Measurements from ENCODE around the gene COG1. TPM values are rescaled to one million over a fixed set of nuclear protein-coding genes. Genes with fewer than 3 reads are reported as not detected.

COG1 gene
- total RNA-seq, 1 donor from 2014 or later, result 27.8 TPM

- peaks cover 3% of the 10 kb centered on the region for H3K27me3 Mint-ChIP-seq (ENCODE audit: unreplicated experiment)
- no peaks in the 10 kb centered on the region for H3K9me3 Mint-ChIP-seq (ENCODE audit: unreplicated experiment)
- TF ChIP-seq, protein P1, sequence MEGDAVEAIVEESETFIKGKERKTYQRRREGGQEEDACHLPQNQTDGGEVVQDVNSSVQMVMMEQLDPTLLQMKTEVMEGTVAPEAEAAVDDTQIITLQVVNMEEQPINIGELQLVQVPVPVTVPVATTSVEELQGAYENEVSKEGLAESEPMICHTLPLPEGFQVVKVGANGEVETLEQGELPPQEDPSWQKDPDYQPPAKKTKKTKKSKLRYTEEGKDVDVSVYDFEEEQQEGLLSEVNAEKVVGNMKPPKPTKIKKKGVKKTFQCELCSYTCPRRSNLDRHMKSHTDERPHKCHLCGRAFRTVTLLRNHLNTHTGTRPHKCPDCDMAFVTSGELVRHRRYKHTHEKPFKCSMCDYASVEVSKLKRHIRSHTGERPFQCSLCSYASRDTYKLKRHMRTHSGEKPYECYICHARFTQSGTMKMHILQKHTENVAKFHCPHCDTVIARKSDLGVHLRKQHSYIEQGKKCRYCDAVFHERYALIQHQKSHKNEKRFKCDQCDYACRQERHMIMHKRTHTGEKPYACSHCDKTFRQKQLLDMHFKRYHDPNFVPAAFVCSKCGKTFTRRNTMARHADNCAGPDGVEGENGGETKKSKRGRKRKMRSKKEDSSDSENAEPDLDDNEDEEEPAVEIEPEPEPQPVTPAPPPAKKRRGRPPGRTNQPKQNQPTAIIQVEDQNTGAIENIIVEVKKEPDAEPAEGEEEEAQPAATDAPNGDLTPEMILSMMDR (IDR thresholded peaks at IDR 0.05; ENCODE audit: unreplicated experiment), result no peak
- H3K4me1 Mint-ChIP-seq (ENCODE audit: unreplicated experiment), result peaks cover 7% of the 10 kb centered on the region
- no peak for DNase-seq (ENCODE audit: low spot score)
- no peak overlapping the region for H3K27ac Mint-ChIP-seq (ENCODE audit: unreplicated experiment)
- H3K36me3 Mint-ChIP-seq (ENCODE audit: low read depth, unreplicated experiment), result peaks cover 40% of the 10 kb centered on the region
- peak overlapping the region; percentile 42 for H3K4me3 Mint-ChIP-seq (ENCODE audit: unreplicated experiment)
These were observed 7.0 kb downstream of the COG1 start for GRCh38 chr17:73199751-73200317.

GRCh38 chr17:73200476-73200875, 7.6 kb downstream of the COG1 start:
- peaks cover 40% of the 10 kb centered on the region for H3K36me3 Mint-ChIP-seq (ENCODE audit: low read depth, unreplicated experiment)
- DNase-seq (ENCODE audit: low spot score), result no peak
- H3K27ac Mint-ChIP-seq (ENCODE audit: unreplicated experiment), result no peak overlapping the region
- no peaks in the 10 kb centered on the region for H3K9me3 Mint-ChIP-seq (ENCODE audit: unreplicated experiment)
- peaks cover 3% of the 10 kb centered on the region for H3K27me3 Mint-ChIP-seq (ENCODE audit: unreplicated experiment)
- TF ChIP-seq, protein P1 (IDR thresholded peaks at IDR 0.05; ENCODE audit: unreplicated experiment), result no peak
- peaks cover 7% of the 10 kb centered on the region for H3K4me1 Mint-ChIP-seq (ENCODE audit: unreplicated experiment)
- H3K4me3 Mint-ChIP-seq (ENCODE audit: unreplicated experiment), result no peak overlapping the region

DNA sequence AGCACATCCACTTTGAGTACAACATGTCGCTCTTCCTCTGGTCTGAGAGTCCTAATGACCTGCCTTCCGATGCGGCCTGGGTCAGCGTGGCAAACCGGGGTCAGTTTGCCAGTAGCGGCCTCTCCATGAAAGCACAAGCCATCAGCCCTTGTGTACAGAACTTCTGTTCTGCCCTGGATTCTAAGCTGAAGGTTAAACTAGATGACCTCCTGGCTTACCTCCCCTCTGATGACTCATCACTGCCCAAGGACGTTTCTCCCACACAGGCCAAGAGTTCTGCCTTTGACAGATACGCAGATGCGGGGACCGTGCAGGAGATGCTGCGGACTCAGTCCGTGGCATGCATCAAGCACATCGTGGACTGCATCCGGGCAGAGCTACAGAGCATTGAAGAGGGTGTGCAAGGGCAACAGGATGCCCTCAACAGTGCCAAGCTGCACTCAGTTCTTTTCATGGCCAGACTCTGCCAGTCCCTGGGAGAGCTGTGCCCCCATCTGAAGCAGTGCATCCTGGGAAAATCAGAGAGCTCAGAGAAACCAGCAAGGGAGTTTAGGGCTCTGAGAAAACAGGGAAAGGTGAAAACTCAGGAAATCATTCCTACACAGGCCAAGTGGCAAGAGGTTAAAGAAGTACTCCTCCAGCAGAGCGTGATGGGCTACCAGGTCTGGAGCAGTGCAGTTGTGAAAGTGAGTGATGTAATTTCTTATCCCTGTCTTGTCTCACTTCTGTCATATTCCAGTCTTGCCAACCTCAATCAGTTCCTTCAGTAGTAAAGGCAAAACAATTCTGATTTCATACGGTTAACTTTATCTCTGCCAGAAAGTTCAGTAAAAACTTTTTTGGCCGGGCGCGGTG, 8.6 kb downstream of the COG1 start:
- Mint-ChIP-seq H3K36me3 (ENCODE audit: low read depth, unreplicated experiment) (peaks cover 42% of the 10 kb centered on the region), H3K9me3 (ENCODE audit: unreplicated experiment) (no peaks in the 10 kb centered on the region), H3K27me3 (ENCODE audit: unreplicated experiment) (peaks cover 3% of the 10 kb centered on the region), H3K4me3 (ENCODE audit: unreplicated experiment) (peak overlapping the region; percentile 44), H3K4me1 (ENCODE audit: unreplicated experiment) (peaks cover 7% of the 10 kb centered on the region), H3K27ac (ENCODE audit: unreplicated experiment) (no peak overlapping the region)
- TF ChIP-seq, protein P1 (IDR thresholded peaks at IDR 0.05; ENCODE audit: unreplicated experiment), result no peak
- DNase-seq (ENCODE audit: low spot score), result no peak

- Mint-ChIP-seq H3K27ac (ENCODE audit: unreplicated experiment) (peak overlapping the region; percentile 7), H3K4me3 (ENCODE audit: unreplicated experiment) (no peak overlapping the region), H3K36me3 (ENCODE audit: low read depth, unreplicated experiment) (peaks cover 42% of the 10 kb centered on the region)
These were observed 10.4 kb downstream of the COG1 start for GRCh38 chr17:73203135-73203787.

More at GRCh38 chr17:73203135-73203787, 10.4 kb downstream of the COG1 start:
- TF ChIP-seq, protein P1 (IDR thresholded peaks at IDR 0.05; ENCODE audit: unreplicated experiment), result no peak
- H3K4me1 Mint-ChIP-seq (ENCODE audit: unreplicated experiment), result peaks cover 7% of the 10 kb centered on the region
- H3K9me3 Mint-ChIP-seq (ENCODE audit: unreplicated experiment), result no peaks in the 10 kb centered on the region
- H3K27me3 Mint-ChIP-seq (ENCODE audit: unreplicated experiment), result peaks cover 3% of the 10 kb centered on the region
- DNase-seq (ENCODE audit: low spot score), result no peak
